ENCODE measurements around the gene TMEM235. TPM values are rescaled to one million over a fixed set of nuclear protein-coding genes. Genes with fewer than 3 reads are reported as not detected.
"Not testable (repeated sequence)": the region's sequence is repeated elsewhere in the genome, so short reads cannot be mapped to it uniquely, and the experiment has no call there.

Gene TMEM235
- polyA plus RNA-seq, 4 donors = not detected

DNA sequence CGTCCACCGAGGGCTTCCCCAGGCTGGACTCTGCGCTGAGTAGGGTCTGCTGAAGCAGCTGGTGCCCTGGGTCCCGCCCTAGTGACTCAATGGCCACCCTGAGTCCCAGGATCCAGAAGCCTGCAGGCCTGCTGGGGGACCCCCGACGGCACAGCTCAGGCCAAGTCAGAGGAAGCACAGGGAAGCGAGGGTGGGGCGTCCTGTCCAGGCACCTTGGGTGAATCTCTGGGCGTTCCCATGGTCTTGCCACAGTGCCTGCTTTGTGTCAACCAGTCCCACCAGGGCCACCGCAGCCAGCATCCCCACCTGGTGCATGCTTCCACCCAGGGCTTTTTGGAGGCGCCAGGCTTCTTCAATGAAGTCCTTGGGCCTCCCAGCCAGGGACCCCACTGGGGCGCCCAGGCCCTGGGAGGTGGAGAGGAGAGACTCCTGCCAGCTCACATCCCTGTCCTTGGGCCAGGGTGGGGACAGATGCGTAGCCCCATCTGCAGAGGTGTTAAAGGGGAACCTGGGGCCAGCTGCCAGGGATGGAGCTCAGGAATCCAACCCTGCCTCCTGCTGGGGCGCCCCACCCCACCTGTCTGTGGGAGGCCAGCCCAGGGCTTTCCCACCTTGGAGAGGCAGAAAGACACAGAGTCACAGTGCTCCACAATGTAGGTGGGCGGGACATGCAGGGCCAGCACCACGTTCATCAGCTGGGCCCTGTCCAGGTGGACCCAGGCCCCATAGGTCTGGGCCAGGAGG is 17.8 kb downstream of the TMEM235 start:
- DNase-seq (no peak), FAIRE-seq (no peak)
- peaks cover 4 to 11% (median 4%) of the 10 kb centered on the region in 3 donors for H3K4me1 ChIP-seq (ENCODE audit: control insufficient read depth in 3 of 3, insufficient read depth in 2 of 3, low read depth in 1 of 3, low read length in 2 of 3)
- no peaks in the 10 kb centered on the region for H3K9me3 ChIP-seq (ENCODE audit: control insufficient read depth in 2 of 2, insufficient read depth in 1 of 2, low read depth in 1 of 2, low read length in 1 of 2)
- no peaks in the 10 kb centered on the region for H3K36me3 ChIP-seq (ENCODE audit: control insufficient read depth in 3 of 3, insufficient read depth in 2 of 3, low read depth in 1 of 3, low read length in 3 of 3)
- no peak overlapping the region for H3K4me3 ChIP-seq (ENCODE audit: low read depth in 1 of 3, low read length in 3 of 3)
- 83 to 85% (median 84%) methylated on average over 16 of the region's 16 CpGs for WGBS, 3 donors
- H3K27ac ChIP-seq (ENCODE audit: low read depth in 1 of 3, low read length in 2 of 3) = no peak overlapping the region
- H3K27me3 ChIP-seq (ENCODE audit: control insufficient read depth in 3 of 3, insufficient read depth in 3 of 3, low read length in 3 of 3) = no peaks in the 10 kb centered on the region

DNA sequence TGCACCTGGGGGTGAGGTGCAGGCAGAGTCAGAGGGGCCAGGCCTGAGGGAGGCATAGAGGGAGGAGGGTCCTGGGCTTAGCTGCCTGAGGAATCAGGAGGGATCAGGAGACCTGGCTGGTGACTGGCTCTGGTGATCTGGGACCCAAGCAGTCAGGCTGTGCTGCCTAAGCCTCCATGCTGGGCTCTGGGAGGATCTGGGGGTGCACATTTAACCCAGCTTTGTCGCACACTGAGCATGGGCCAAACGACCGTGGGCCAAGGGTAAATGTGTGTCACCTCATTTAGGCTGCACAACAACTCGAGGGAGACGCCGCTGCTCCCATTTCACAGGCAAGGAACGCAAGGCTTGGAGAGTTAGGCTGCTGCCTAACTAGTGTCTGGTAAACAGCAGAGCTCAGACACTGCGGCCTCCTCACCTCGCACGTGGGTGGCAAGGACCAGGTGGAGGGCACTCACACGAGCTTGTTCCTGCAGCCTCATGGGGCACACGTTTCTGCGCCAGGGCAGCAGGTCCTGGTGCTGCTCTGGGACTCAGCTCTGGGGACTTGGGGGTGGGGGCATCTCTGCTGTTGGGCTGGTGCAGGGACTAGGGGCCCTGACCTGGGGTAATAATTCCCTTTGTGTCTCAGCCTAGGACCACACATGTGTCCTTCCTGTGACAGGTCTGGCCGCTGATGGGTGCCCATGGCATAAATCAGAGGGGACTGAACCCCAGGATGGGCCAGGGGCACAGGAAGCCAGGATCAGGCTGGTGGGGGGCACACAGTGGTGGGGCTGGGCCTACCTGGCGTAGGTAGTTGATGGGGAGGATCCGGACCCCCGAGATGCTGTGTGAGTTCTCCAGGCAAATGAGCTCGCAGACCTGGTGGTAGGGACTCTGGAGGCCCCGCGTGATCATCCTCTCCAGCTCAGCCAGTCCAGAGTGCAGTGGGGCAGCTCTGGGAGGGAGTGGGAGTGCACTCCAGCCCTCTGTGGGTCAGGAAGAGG is 18.7 kb downstream of the TMEM235 start:
- Histone ChIP-seq H3K27ac (ENCODE audit: low read depth in 1 of 3, low read length in 2 of 3) (no peak overlapping the region), H3K9me3 (ENCODE audit: control insufficient read depth in 2 of 2, insufficient read depth in 1 of 2, low read depth in 1 of 2, low read length in 1 of 2) (no peaks in the 10 kb centered on the region), H3K27me3 (ENCODE audit: control insufficient read depth in 3 of 3, insufficient read depth in 3 of 3, low read length in 3 of 3) (no peaks in the 10 kb centered on the region), H3K4me1 (ENCODE audit: control insufficient read depth in 3 of 3, insufficient read depth in 2 of 3, low read depth in 1 of 3, low read length in 2 of 3) (peaks cover 4 to 11% (median 4%) of the 10 kb centered on the region in 3 donors), H3K36me3 (ENCODE audit: control insufficient read depth in 3 of 3, insufficient read depth in 2 of 3, low read depth in 1 of 3, low read length in 3 of 3) (no peaks in the 10 kb centered on the region), H3K4me3 (ENCODE audit: low read depth in 1 of 3, low read length in 3 of 3) (no peak overlapping the region)
- FAIRE-seq (no peak), DNase-seq (no peak)
- 67 to 70% (median 69%) methylated on average over 20 of the region's 20 CpGs for WGBS, 3 donors

DNA sequence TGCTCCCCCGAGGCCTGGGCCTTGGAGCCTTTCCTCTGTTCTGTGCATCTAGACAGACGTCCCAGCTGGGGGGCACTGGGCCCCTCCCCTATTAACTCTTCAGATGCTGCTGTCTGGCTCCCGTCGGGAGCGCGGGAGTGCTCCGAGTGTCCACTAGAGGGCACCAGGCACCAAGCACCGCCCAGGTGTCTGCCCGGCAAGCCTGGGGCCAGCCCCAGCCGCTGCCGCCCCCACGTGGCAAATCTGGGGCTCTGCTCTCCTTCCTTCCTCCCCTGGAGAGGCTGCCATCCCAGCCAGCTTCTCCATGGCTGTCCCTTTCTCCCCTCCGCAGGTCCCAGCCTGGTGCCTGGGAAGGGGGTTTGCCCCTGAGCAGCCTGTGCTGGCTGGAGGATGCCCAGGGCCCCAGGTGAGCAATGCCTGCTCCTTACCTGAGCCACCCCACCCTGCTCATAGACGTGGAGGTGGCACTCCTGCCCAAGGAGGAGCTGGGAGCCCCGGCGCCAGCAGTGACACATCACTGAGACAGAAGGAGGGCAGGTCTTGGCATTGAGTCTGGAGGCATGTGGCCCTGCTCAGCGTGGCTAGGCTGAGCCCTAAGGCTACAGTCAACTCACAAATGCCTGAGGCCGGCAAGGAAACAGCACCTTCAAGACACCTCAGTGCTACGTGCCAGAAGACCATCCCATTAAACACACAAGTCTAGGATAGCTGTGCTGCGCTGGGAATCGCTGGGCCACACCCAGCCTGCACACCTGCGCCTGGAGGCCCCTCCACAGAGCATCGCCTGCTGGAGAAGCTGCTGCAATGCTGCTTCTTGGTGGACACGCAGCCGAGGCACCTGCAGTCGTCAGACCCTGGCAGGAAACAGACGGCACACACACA is 19.7 kb downstream of the TMEM235 start:
- 2 to 15% (median 8%) methylated on average over 20 to 27 of the region's 27 CpGs for WGBS, 3 donors
- FAIRE-seq (no peak), DNase-seq (peak; percentile 82 to 91)
- Histone ChIP-seq H3K9me3 (ENCODE audit: control insufficient read depth in 2 of 2, insufficient read depth in 1 of 2, low read depth in 1 of 2, low read length in 1 of 2) (no peaks in the 10 kb centered on the region), H3K4me1 (ENCODE audit: control insufficient read depth in 3 of 3, insufficient read depth in 2 of 3, low read depth in 1 of 3, low read length in 2 of 3) (peaks cover 4 to 11% (median 4%) of the 10 kb centered on the region in 3 donors), H3K27ac (ENCODE audit: low read depth in 1 of 3, low read length in 2 of 3) (peak overlapping the region in 2 of 3 donors; percentile 42 to 73), H3K36me3 (ENCODE audit: control insufficient read depth in 3 of 3, insufficient read depth in 2 of 3, low read depth in 1 of 3, low read length in 3 of 3) (no peaks in the 10 kb centered on the region), H3K27me3 (ENCODE audit: control insufficient read depth in 3 of 3, insufficient read depth in 3 of 3, low read length in 3 of 3) (no peaks in the 10 kb centered on the region), H3K4me3 (ENCODE audit: low read depth in 1 of 3, low read length in 3 of 3) (no peak overlapping the region)

DNA sequence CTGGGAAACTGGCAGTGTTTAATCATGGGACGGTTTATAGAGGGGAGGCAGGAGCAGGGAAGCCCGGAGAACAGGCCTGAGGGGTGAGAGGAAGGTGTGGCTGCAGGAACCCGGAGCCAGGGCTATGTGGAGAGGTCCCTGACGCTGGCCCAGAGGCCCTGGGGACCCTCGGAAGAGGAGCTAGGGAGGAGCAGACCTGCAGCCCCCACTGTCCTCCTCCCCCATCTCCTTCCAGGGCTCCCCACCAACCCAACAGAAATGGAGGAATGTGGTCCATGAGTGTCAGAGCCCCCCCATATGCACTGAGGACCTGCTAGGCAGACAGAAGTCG is 20.3 kb downstream of the TMEM235 start:
- Histone ChIP-seq H3K4me3 (ENCODE audit: low read depth in 1 of 3, low read length in 3 of 3) (no peak overlapping the region), H3K27ac (ENCODE audit: low read depth in 1 of 3, low read length in 2 of 3) (peak overlapping the region in 1 of 3 donors; percentile 73), H3K27me3 (ENCODE audit: control insufficient read depth in 3 of 3, insufficient read depth in 3 of 3, low read length in 3 of 3) (no peaks in the 10 kb centered on the region), H3K36me3 (ENCODE audit: control insufficient read depth in 3 of 3, insufficient read depth in 2 of 3, low read depth in 1 of 3, low read length in 3 of 3) (no peaks in the 10 kb centered on the region), H3K9me3 (ENCODE audit: control insufficient read depth in 2 of 2, insufficient read depth in 1 of 2, low read depth in 1 of 2, low read length in 1 of 2) (no peaks in the 10 kb centered on the region), H3K4me1 (ENCODE audit: control insufficient read depth in 3 of 3, insufficient read depth in 2 of 3, low read depth in 1 of 3, low read length in 2 of 3) (peaks cover 4 to 11% (median 4%) of the 10 kb centered on the region in 3 donors)
- DNase-seq (no peak), FAIRE-seq (no peak)
- WGBS, 3 donors = 29 to 43% (median 34%) methylated on average over 6 of the region's 6 CpGs

DNA sequence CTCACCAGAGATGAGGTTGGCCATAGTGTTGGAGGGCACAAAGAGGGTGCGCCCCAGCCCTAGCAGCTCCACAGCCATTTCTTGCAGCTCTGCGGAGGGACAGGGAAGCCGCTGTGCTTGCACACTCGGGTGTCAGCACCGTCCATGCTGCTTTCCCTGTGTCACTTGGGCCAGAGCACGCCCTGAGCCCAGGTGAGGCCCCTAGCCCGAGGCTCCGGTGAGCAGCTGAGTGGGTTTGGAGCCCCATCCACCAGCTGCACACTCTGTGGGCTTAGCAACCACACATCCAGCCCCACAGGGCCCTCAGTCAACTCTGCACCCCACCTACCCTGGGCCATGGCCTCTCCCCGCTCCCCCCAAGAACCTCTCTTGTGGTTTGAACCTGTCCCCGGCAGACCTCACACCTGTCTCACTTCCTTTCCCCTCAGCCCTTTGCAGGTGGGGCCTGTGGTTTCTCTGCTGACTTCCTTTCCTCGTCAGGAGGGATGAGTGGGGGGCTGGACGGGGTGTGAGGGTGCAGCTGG is 20.7 kb downstream of the TMEM235 start:
- peaks cover 4 to 12% (median 4%) of the 10 kb centered on the region in 3 donors for H3K4me1 ChIP-seq (ENCODE audit: control insufficient read depth in 3 of 3, insufficient read depth in 2 of 3, low read depth in 1 of 3, low read length in 2 of 3)
- 53 to 70% (median 54%) methylated on average over 12 of the region's 12 CpGs for WGBS, 3 donors
- FAIRE-seq (no peak), DNase-seq (peak in 1 of 2 donors; percentile 66)
- no peaks in the 10 kb centered on the region for H3K36me3 ChIP-seq (ENCODE audit: control insufficient read depth in 3 of 3, insufficient read depth in 2 of 3, low read depth in 1 of 3, low read length in 3 of 3)
- no peaks in the 10 kb centered on the region for H3K27me3 ChIP-seq (ENCODE audit: control insufficient read depth in 3 of 3, insufficient read depth in 3 of 3, low read length in 3 of 3)
- H3K9me3 ChIP-seq (ENCODE audit: control insufficient read depth in 2 of 2, insufficient read depth in 1 of 2, low read depth in 1 of 2, low read length in 1 of 2) = no peaks in the 10 kb centered on the region
- H3K4me3 ChIP-seq (ENCODE audit: low read depth in 1 of 3, low read length in 3 of 3) = no peak overlapping the region
- peak overlapping the region in 1 of 3 donors; percentile 7 for H3K27ac ChIP-seq (ENCODE audit: low read depth in 1 of 3, low read length in 2 of 3)

DNA sequence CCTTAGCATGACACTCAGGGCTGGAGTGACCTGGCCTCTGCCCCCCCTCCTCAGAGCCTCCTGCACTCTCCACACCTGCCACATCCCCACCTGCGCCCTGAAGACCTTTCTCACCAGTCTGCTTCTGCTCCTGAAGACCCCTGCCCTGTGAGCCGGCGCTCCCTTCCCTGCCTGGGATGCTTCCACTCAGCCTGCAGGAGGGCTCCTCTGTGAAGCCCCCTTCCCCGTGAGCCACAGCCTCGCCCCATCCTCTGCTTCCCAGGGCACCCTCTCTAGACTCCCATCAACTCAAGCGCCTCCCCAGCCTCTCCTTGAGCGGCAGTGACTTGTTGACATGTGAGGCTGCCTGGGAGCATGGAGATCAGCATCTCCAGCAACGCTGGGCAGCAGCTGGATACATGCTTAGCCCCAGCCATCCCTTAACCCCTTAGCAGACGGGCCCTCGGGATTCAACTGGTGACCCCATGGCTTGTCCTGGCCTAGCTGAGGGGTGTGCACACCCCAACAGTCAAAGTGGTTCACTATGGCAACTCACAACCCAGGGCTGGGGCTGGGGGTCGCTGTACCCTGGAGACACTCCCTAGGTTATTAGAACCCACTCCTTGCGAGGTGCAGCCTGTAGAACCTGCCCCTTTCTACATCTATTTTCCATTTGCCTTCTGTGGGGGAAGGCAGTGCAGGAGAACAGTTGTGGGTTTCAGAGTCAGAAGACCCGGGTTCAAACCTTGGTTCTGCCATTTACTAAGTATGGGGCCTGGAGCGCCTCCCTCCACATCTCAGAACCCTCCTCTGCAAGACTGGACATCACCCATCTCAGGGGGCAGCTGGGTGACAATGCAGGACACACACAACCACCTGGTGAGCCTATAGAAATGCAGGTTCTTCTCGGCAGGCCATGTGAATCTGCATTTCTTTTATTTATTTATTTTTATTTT is 21.5 kb downstream of the TMEM235 start:
- Histone ChIP-seq H3K27ac (ENCODE audit: low read depth in 1 of 3, low read length in 2 of 3) (no peak overlapping the region), H3K36me3 (ENCODE audit: control insufficient read depth in 3 of 3, insufficient read depth in 2 of 3, low read depth in 1 of 3, low read length in 3 of 3) (no peaks in the 10 kb centered on the region), H3K9me3 (ENCODE audit: control insufficient read depth in 2 of 2, insufficient read depth in 1 of 2, low read depth in 1 of 2, low read length in 1 of 2) (no peaks in the 10 kb centered on the region), H3K27me3 (ENCODE audit: control insufficient read depth in 3 of 3, insufficient read depth in 3 of 3, low read length in 3 of 3) (no peaks in the 10 kb centered on the region), H3K4me3 (ENCODE audit: low read depth in 1 of 3, low read length in 3 of 3) (no peak overlapping the region), H3K4me1 (ENCODE audit: control insufficient read depth in 3 of 3, insufficient read depth in 2 of 3, low read depth in 1 of 3, low read length in 2 of 3) (peaks cover 4 to 20% (median 4%) of the 10 kb centered on the region in 3 donors)
- 73 to 77% (median 76%) methylated on average over 15 of the region's 15 CpGs for WGBS, 3 donors
- no peak for FAIRE-seq
- no peak for DNase-seq

DNA sequence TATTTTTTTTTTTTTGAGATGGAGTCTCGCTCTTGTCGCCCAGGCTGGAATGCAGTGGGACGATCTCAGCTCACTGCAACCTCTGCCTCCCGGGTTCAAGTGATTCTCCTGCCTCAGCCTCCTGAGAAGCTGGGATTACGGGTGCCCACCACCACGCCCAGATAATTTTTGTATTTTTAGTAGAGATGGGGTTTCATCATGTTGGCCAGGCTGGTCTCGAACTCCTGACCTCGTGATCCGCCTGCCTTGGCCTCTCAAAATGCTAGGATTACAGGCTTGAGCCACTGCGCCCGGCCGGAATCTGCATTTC is 22.2 kb downstream of the TMEM235 start:
- DNase-seq; FAIRE-seq; H3K36me3 ChIP-seq (ENCODE audit: control insufficient read depth in 3 of 3, insufficient read depth in 2 of 3, low read depth in 1 of 3, low read length in 3 of 3); H3K9me3 ChIP-seq (ENCODE audit: control insufficient read depth in 2 of 2, insufficient read depth in 1 of 2, low read depth in 1 of 2, low read length in 1 of 2); H3K27ac ChIP-seq (ENCODE audit: low read depth in 1 of 3, low read length in 2 of 3); H3K27me3 ChIP-seq (ENCODE audit: control insufficient read depth in 3 of 3, insufficient read depth in 3 of 3, low read length in 3 of 3): not testable (repeated sequence)
- WGBS, 3 donors = 58 to 83% (median 79%) methylated on average over 12 of the region's 12 CpGs
- Histone ChIP-seq H3K4me3 (ENCODE audit: low read depth in 1 of 3, low read length in 3 of 3) (peak overlapping the region in 2 of 3 donors; percentile 73 to 91), H3K4me1 (ENCODE audit: control insufficient read depth in 3 of 3, insufficient read depth in 2 of 3, low read depth in 1 of 3, low read length in 2 of 3) (peaks cover 4 to 26% (median 7%) of the 10 kb centered on the region in 3 donors)

Data from small intestine (tissue), 7 donors.